Neural progenitor cell (in vitro differentiated cells): ENCODE data around the gene GNB1.

ENCODE experiments used
- CTCF ChIP-seq: fragments of 200-600 bp; sonication (generic); IDR thresholded peaks from 2 replicates; pipeline ENCODE4 v1.5.1; 2017; ENCODE audit warnings: antibody characterized with exemption, mild to moderate bottlenecking
- EZH2 ChIP-seq: fragments of 200-600 bp; sonication (generic); IDR thresholded peaks from 2 replicates; pipeline ENCODE4 v1.6.1; 2017; ENCODE audit warnings: antibody characterized with exemption, mild to moderate bottlenecking, moderate library complexity
- EZH2phosphoT487 ChIP-seq: fragments of 200-600 bp; sonication (generic); IDR thresholded peaks from 2 replicates; pipeline ENCODE4 v1.6.1; 2017; ENCODE audit warnings: antibody characterized with exemption

GRCh38 chr1:1758692-1759455 lies 132.0 kb downstream of the GNB1 start:
- TF ChIP-seq EZH2 (no peak), CTCF (no peak), EZH2phosphoT487 (no peak)
